Fibroblast of gingiva (primary cell): Measurements from ENCODE around the gene MED6.

ENCODE experiments used
- DNase-seq: peaks from one replicate; pipeline ENCODE4 v3.0.0-alpha.2; 2011; ENCODE audit warnings: low read depth

The MED6 gene

GRCh38 chr14:70600382-70601157 is at the start of gene MED6:
MED6 (minus strand) TSS chr14:70600655; CDS start chr14:70600637, 18 bp downstream.
- peak; percentile 89 for DNase-seq

- no peak for DNase-seq
Measured at GRCh38 chr14:70649803-70650202, 49.3 kb upstream of the MED6 start.

- no peak for DNase-seq
Measured at GRCh38 chr14:70648346-70648745, 47.9 kb upstream of the MED6 start.

- no peak for DNase-seq
Measured at GRCh38 chr14:70646705-70647104, 46.2 kb upstream of the MED6 start.

GRCh38 chr14:70645892-70646291 is 45.4 kb upstream of the MED6 start:
- no peak for DNase-seq

- DNase-seq, result no peak
Measured at GRCh38 chr14:70643967-70644366, 43.5 kb upstream of the MED6 start.

- no peak for DNase-seq
Measured at GRCh38 chr14:70642303-70643235, 42.1 kb upstream of the MED6 start.

GRCh38 chr14:70641548-70642302 is 41.3 kb upstream of the MED6 start, which contains the start of gene TTC9:
TTC9 (plus strand) TSS chr14:70641916; CDS start chr14:70642130, 214 bp downstream.
- DNase-seq, result no peak

GRCh38 chr14:70640938-70641547 is 40.6 kb upstream of the MED6 start:
- no peak for DNase-seq

- DNase-seq, result no peak
Measured at GRCh38 chr14:70638416-70638815, 38.0 kb upstream of the MED6 start.

GRCh38 chr14:70635971-70636595 is 35.6 kb upstream of the MED6 start:
- no peak for DNase-seq

GRCh38 chr14:70631948-70632347 is 31.5 kb upstream of the MED6 start:
- DNase-seq, result no peak

- no peak for DNase-seq
Measured at GRCh38 chr14:70624972-70625371, 24.5 kb upstream of the MED6 start.

- DNase-seq, result no peak
Measured at GRCh38 chr14:70622111-70622712, 21.8 kb upstream of the MED6 start.

- no peak for DNase-seq
Measured at GRCh38 chr14:70619708-70620107, 19.3 kb upstream of the MED6 start.

GRCh38 chr14:70618314-70618713 is 17.9 kb upstream of the MED6 start:
- DNase-seq, result no peak

- DNase-seq, result no peak
Measured at GRCh38 chr14:70616646-70617045, 16.2 kb upstream of the MED6 start.

- DNase-seq, result no peak
Measured at GRCh38 chr14:70611216-70611615, 10.8 kb upstream of the MED6 start.

- DNase-seq, result no peak
Measured at GRCh38 chr14:70602254-70602653, 1.8 kb upstream of the MED6 start.

GRCh38 chr14:70601162-70601561 is 707 bp upstream of the MED6 start:
- no peak for DNase-seq

GRCh38 chr14:70599345-70599744 is 1.1 kb downstream of the MED6 start:
- DNase-seq, result no peak
